GM21528 (cell line): ENCODE results near the gene CBX8.

Experiments used
- ATAC-seq: cut with Tn5 transposase; IDR thresholded peaks from one replicate; pipeline ENCODE4 v1.9.1; 2021; ENCODE audit warnings: mild to moderate bottlenecking, moderate library complexity; ENCODE audit not compliant: unreplicated experiment, low FRiP score

Gene CBX8

DNA sequence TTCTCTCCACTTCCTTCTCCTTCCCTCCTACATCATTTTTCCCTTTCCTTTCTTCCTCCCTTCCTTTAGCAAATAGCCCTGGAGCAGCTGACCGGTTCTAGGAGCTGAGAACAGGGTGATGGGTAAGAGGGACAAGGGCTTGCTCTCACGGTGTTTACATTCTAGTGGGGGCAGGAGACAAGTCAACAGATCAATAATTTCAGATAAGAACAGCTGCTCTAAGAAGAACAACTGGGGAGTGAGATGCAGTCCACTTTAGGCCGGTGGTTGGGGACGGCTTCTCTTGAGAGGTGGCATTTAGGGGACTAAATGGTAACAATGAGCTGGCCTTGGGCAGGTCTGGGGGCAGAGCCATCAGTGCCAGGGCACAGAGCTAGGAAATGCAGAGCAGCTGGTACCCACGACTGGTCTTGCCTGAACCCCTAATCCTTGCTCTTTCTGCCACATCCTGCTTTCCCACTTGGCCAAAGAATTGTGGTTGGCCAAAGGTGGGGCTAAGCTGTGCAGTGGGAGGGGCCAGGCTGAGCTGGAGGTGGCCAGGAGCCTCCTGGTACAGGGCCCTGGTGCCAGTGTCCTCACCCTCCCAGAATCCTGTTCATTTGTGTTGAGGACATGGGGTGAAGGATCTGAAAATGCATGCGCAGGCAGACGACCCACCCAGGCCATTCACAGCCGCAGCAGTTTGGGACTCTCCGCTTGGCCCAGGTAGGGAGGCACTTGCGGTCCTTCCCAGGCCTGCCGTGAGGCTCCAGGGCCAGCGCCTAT lies 24.6 kb upstream of the CBX8 start:
- ATAC-seq: no peak

DNA sequence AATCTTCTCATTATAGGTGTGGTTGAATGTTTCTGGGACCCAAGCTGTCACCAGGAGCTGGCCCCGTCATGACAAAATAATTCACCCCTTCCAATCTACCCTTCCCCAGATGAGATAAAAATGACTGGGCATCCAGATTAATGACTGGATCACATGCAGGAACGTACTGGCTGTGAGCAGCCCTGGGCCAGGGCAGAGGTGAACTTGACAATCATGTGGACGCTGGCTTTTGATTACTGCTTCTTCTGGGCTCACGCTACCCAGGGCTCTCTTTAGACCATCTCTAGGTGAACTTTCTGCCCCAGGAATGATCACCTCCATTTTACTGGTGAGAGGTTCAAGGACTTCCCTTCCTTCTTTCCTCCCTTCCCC lies 24.1 kb upstream of the CBX8 start:
- ATAC-seq: no peak

DNA sequence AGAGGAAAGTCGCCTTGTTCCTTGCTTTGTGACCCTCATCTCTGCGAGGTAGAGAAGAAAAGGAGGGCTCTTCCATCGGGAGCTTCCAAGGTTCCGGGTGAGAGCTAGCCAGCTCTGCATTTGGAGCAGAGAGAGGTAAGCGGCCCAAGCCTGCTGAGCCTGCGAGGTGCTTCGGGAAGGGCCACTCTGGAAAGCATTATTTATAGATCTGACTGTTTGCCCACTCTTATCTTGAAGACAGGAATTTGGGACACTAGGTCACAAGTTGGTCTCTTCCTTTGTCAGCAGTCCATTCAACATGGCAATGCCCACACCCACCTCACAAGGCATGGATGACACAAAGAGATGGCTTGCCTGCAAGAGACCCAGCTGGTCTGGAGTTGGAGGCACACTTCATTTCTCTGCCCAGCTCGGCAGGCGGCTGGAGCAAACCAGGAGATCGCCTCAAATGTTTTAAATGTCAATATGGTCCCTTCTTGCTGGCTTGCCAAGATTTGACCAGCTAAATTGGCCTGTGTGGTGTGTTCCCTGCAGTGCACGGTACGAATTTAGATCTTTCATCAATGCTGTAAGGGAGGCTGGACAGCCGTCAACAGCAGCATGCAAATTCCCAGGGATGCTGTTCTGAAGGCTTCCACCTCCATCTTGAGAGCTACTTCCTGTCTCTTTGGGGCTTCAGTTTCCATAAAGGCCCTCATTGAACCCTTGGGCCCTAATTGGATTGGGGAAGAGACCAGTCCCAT lies 22.8 kb upstream of the CBX8 start:
- ATAC-seq: no peak

DNA sequence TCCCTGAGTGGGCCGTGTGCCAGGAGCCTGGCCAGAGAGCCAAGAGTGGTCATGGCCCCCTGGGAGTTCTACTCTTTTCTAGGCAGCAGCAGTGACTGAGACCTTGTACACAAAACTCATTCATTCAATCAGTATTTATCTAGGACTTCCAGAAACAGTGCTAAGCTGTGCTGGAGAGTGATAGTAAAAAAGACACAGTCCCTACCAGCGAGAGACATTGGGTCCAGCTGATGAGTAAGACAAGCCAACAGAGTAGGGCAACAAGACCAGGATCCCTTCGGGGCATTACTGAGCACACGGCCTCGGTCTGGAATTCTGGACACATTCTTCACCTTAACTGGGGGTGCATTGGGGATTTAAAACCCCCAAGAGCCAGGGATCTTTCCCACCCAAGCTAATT lies 22.2 kb upstream of the CBX8 start:
- no peak for ATAC-seq

DNA sequence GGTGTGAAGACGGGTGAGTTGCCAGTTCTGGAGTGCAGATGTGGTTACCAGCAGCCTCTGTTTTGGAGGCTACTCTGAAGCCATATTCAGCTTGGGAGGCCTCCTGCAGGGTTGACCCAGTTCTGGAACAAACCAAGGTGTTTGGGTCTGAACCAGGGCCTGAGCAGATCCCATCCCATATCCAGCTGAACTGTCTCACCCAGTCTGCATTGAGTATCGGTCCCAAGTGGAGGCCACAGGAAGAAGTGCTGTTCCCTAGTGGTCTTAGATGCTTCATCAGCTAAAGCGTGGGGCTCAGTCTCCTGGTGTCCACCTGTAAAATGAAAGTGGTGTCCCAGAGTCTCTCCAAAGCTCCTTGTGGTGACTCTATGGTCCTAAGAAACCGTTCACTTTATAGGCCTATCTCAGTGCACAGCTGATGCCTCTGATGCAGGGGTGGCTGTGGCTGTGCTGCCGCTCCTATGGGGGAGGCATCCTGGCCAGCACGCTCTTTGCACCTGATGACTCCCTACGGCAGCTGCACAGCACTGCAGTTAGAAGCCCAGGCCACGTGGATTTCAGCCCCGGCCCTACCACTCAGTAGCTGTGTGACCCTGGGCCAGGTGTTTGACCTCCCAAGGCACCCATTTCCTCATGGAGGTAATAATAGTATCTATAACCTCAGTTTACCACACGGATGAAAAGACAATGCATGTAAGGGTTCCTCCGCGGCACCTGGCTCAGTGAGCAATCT lies 21.3 kb upstream of the CBX8 start:
- no peak for ATAC-seq

DNA sequence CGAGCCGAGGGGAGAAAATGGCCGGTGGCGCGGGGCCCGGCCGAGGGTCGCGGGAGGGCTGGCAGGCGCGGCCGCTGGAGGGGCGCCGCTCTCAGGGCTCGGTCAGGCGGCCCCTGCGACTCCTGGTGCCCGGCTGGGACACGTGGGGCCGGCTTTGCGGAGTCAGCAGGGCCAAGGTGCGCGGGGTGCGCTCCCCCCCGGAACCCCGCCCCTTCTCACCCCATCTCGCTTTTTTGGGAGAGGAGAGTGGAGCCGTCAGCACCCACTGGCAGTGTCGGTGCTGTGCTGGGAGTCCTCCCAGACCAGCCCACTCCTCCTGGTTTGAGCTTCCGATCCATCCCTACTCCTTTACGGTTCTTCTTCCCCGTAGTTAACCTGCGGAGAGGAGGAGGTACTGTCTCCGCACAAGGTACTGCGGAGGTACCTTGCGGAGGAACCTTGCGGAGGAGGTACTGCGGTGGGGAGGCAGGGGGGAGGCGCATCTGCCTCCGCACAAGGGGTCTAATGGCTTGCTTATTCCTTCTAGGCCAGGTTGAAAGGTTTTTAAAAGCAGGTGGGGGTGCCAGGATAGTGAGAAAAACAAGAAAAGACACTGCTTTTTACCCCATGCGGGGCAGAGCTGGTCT lies 19.1 kb upstream of the CBX8 start:
- ATAC-seq: no peak

DNA sequence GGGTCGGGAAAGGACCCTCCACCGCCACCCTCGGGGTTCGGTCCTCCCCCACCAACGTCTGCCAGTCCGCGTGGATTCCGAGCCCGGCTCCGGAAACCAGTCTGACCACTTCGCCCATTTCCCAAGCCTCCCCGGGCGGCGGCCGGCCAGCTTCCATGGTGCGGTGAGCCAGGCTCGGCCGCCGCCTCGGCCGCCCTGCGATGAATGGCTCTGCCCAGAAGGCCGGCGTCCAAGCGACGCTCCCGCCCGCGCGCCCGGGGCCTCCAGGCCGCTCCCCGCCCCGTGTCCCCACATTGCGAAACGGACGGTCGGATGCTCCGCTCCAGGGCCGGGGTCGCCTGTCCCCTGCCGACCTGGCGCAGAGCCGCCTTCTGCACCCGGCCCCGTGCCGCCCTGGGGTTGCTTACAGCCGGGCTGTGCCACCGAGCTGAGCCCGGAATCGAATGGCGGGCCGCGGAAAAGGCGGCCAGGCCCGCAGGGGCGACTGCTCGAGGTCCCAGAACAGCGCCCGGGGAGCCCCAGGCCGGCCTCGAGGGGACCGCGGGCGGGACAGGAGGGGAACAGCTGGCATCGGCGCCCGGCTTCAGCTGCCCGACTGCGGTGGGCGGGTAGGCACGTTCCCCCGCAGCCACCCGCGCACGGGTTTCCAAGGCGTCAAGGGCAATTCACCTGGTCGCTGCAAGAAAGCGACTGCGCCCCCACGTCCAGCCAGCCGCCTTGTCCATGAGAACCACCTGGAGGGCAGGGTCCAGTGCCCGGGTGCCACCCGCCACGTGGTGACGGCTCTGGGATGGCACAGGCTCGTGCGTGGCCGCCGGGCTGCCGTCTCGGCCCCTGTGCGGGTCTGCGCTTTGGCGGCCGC lies 18.3 kb upstream of the CBX8 start:
- ATAC-seq: no peak

DNA sequence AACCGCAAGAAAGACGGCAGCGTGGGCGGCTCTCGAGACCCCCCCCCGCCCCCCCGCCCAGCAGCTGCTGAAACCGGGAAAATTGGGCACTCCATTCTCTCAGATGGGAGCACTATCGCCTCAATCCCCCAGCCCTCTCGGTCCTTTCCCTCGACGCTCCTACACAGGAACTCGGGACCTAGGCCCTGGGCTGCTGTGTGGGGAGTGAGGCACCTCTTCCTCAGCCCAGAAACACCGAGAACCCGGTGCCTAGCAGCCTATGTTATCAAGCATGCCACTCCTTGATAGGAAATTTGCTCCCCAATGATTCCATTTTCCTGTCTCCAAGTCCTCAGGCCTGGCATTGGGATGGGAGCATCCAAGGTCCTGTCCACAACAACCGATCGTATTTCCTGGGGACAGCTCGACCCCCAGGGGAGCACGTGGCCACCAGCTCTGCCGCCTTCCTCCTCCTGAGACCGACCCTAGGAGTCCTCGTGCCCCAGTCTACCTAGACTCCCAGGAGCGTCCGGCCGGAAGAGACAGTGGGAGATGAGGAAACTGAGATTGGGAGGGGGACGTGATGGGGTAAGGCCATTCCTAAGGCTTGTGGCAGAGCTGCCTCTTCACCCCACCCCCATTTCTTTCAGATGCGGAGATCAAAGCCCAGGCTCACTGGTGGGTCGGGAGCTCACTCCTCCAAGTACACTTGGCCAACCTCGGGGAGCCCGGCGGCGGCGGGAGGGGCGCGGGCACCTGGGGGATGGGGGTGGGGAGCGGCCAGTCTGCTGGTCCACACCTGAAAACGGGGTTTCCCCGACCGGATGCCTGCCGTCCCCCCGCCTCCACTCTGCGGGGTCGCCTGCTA lies 17.5 kb upstream of the CBX8 start:
- ATAC-seq: no peak

DNA sequence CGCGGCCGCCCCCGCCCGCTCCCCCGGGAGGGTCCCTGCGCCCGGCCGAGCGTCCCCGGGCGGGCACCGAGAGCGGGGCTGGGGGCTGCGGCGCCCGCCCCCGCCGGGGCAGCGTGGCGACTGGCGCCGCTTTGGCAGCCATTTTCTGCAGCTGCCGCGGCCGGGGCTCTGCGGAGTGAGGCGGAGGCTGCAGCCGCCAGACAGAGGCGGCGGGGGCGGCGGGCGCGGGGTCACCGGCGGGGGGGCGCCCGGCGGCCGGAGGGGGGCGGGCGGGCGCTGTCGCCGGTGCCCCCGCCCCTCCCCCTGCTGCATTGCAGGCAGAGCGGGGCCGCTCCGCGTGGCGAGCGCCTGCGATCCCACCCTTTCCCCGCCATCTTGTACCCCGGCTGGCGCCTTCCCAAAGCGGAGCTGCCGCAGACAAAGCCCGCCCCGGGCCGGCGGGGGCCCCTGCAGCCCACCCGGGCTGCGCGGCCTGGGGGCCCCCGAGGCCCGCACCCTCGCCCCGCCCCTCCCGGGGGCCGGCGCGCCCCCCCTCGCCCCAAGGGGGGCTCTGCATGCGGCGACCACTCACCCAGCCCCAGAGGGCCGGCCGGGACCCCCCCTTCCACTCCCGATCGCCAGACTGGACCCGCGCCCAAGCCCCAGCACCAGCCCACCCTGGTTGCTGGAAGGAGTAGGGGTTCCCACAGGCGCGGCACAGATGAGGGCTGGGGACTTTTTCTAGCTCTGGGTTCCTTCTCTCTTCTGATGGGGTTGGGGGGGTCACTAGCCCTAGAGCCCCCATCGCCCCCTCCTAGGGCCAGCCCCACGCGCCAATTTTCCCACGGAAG lies 16.6 kb upstream of the CBX8 start:
- no peak for ATAC-seq

DNA sequence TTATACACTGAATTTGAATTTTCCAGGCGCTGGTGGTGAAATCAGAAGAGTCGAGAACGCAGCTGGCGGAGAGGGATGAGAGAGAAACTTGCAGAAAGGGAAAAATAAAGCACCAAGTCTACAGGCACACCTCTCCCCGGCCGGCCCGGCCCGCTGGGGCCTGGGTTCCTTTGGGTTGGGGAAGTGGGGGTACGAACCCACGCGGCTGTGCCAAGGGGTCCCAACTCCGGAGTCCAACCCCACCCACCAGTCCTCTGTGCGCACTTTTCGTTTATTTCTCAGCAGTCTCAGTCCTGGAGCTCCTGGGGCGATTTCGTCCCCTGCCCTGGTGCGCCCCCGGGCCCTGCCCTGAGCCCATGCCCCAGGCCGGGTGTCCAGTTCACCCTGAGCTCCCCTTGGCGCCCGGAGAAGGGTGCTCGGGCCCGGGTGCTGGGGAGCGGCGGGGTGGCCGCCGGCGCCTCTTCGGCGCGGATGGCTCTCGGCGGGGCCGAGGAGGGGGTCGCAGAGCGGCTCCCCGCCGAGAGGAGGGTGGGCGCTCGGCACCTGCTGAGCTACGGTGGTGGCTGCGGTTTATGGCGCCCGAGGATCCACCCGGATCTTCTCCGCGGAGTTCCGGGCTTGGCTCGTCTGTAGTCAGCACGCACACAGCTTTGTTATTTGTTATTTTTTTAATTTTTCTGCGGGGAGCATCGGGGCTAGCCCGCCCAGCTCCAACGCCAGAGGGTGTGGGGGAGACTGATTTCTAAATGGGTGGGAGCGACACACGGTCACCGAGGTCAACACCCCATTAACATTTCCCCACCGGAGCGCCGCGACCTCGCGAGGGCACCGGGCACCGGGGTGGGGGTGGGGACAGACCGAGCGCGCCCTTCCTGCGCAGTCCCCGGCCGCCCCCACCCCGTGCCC lies 15.7 kb upstream of the CBX8 start:
- no peak for ATAC-seq

DNA sequence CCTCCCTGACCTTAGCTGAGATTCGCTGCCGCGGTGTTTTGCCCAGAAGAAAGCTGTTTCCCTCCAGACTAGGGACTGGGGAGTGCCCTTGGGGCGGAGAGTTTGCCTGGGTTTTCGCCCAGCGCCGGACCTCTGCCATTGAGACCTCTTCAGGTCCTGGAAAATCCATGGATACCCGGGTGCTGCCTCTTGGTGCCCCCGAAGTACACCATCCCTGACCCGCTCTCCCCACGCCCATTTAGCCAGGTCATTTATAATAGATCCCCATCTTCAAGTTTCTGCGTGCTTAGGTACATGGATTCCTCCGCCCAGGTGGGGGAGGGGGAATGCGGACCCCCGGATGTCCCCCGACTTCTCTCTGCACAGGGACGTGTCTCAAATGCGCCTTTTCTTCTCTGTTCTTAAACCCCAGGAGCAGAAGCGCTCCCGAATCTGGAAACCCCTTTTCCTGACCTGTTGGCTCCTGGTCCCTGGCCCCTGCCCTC lies 15.0 kb upstream of the CBX8 start:
- ATAC-seq: no peak

DNA sequence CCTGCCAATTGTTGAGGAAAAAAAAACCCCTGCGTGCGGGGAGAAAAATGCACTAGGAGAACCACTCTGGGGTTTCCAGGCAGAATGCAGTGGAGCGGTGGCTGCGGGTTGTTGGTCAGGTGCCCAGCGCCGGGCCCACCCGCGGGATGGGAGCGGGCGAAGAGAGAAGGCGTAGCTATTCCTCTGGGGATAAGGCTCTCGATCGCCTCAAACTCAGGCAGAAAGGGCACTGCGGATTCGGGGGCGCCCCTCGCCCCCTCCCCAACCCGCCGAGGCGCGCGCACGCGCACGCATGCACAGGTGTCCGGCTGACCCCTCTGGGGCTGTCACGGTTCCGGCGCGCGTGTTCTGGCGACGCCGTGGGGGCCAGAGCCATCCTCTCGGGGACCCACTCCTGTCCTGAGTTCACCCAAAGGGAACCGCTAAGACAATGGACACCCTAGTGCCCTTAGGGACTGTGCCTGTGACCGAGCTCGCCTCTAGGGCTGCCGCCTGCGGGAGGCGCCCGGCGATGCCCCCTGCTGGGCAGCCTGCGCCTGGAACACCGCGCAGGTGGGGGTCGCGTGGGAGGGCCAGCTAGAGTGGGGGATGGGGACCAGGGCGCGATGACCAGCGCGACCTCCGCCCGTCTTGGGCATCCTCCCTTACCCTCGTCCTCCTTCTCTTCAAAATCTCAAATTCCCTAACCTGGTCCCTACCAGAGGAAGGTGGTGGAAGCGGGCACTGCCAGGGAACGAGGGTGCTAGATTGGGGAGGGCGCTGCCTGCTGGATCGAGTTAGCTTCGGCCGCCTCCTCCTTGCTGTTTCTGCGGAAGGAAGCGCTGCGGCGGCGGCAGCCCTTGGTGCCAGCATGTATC lies 14.4 kb upstream of the CBX8 start:
- ATAC-seq: no peak

DNA sequence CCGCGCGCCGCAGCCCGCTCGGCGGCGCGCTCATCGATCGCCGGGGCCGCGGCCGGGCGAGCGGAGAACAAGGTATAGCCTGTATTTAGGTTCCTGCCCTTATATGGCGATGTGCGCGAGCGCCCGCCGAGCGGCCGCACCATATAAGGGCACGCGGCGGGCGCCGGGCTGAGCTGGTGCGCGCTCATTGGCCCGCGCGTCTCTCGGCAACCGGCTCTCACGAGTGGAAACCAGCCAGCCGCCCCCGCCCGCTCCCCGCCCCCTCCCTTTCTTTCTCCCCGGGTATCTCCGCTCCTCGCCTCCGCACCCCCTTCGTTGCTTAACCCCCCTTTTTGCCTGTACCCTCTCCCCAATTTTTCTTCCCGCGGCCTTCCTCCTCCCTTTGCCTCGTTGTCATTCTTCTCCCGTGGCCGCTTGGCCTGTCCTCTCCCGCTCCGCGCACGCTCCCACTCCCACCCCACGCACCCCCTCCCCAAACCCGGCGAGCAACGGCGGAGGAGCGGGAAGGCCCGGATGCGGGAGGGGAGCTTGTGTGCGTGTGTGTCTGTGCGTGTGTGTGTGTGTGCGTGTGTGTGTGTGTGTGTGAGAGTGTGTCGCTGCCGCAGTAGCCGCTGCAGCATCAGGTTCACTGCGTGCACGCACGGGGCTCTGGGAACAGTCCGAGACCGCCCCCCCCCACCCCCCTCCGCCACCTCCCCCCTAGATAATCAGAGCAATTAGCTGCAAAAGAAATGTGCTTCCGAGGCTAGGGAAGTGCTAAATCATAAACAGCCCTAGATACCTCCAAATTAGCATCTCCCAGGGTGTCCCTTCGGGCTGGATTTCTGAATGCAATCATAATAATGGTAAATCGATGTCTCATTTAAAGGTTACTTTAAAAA lies 13.5 kb upstream of the CBX8 start:
- no peak for ATAC-seq

DNA sequence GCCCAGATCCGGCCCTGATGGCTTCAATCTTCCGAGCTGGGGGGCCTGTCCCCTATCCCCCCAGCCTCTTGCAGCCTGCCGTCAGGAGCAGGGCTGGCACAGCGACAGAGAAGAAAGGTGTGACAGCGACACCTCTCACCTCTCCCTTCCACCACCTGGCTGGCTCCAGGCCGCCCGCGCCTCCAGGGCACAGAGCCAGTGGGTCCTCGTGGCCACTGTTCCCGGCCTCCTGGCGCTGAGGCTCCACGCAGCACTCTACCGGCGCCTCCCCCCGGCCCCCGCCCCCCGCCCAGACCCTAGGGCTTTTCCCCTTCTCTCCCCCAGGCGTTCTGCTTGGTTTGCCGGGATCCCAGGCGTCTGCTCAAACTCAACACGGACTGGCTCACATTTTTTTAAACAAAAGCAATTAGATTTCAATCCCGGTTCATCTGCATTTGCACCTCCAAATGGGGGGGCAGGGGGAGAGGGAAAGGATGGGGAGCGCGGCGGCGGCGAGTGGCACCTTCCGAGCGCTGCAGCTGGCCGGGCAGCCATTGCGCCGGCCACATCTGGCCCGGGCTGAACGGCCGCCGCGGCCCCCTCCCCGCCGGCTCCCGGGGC lies 12.8 kb upstream of the CBX8 start:
- no peak for ATAC-seq
